PFSK-1 (cell line): Measurements from ENCODE around the gene OMP.

ENCODE experiments used
- FOXP2 ChIP-seq: optimal IDR thresholded peaks from 2 replicates; pipeline ENCODE3; 2011; ENCODE audit warnings: borderline replicate concordance, control low read depth, inconsistent platforms; ENCODE audit not compliant: insufficient read depth; ENCODE audit errors: extremely low read length, extremely low read depth
- POLR2AphosphoS5 ChIP-seq: IDR thresholded peaks from 2 replicates; pipeline ENCODE4 v1.6.1; 2012; ENCODE audit warnings: low read depth, mild to moderate bottlenecking, control low read depth, low read length, moderate library complexity
- REST ChIP-seq, 2 experiments: IDR thresholded peaks; 2 replicates each; pipeline versions ENCODE4 v1.6.1 to v1.8.0; 2011 to 2012; ENCODE audit warnings: low read depth in 2 of 2, low read length in 2 of 2, control low read depth in 1 of 2, inconsistent platforms in 1 of 2, mild to moderate bottlenecking in 1 of 2, moderate library complexity in 1 of 2; ENCODE audit not compliant: insufficient read depth in 1 of 2
- SIN3A ChIP-seq: IDR thresholded peaks from 2 replicates; pipeline ENCODE4 v1.6.1; 2012; ENCODE audit warnings: mild to moderate bottlenecking, low read length, moderate library complexity, borderline replicate concordance; ENCODE audit not compliant: insufficient read depth
- TAF1 ChIP-seq: IDR thresholded peaks from 2 replicates; pipeline ENCODE4 v1.6.1; 2012; ENCODE audit warnings: low read length, control low read depth, borderline replicate concordance; ENCODE audit not compliant: insufficient read depth

- TF ChIP-seq TAF1 (no peak), POLR2AphosphoS5 (no peak), FOXP2 (no peak), REST (IDR thresholded peaks at IDR 0.05; ENCODE audit: insufficient read depth in 1 of 2, low read depth in 2 of 2, low read length in 2 of 2) (no peak), SIN3A (no peak)
Observed at GRCh38 chr11:77125191-77125590, 22.6 kb downstream of the OMP start.
